ENCODE results near the gene SERPINA5. TPM values are rescaled to one million over a fixed set of nuclear protein-coding genes. Genes with fewer than 3 reads are reported as not detected.

SERPINA5 gene
- total RNA-seq, 4 donors from 2014 or later, result 0.76 to 4.5 (median 1.9) TPM; not detected in 1

DNA sequence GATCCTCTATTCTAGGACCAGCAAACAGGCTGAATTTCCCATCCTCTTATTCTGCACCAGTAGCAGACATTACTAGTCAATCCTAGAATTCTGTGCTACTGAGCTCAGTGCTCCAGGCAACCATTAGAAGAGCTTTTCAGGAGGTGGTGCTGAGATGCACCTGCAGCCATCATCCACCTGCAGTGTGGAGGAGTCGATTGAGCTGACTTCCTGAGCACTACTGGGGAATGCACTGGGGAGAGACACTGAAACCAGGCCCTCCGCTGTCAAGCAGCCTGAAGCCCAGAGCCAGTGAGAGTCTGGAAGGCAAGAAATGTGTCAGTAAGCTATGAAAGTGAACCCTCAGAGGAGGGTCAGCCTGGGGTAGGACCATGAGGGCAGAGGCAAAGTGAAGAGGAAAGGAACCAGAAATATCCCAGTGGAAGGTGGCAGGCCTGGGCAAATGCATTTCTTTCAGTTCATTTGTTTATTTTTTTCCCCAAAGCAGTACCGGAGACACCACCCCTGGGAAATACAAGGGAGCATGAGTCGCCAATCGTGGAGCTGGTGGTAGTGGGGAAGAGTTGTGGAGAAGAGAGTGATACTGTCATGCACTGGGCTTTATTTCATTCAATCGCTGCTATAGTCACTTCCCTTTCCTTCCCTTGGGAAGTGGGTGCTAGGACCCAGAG is 43.0 kb upstream of the SERPINA5 start:
- H3K27ac ChIP-seq, result no peak overlapping the region
- H3K27me3 ChIP-seq, result peaks cover 3% of the 10 kb centered on the region
- WGBS, result 86% methylated on average over 6 of the region's 6 CpGs
- no peaks in the 10 kb centered on the region for H3K9me3 ChIP-seq
- no peak for TF ChIP-seq EP300 (IDR thresholded peaks at IDR 0.05)
- no peak for TF ChIP-seq POLR2AphosphoS5 (IDR thresholded peaks at IDR 0.05)
- TF ChIP-seq, protein P1, sequence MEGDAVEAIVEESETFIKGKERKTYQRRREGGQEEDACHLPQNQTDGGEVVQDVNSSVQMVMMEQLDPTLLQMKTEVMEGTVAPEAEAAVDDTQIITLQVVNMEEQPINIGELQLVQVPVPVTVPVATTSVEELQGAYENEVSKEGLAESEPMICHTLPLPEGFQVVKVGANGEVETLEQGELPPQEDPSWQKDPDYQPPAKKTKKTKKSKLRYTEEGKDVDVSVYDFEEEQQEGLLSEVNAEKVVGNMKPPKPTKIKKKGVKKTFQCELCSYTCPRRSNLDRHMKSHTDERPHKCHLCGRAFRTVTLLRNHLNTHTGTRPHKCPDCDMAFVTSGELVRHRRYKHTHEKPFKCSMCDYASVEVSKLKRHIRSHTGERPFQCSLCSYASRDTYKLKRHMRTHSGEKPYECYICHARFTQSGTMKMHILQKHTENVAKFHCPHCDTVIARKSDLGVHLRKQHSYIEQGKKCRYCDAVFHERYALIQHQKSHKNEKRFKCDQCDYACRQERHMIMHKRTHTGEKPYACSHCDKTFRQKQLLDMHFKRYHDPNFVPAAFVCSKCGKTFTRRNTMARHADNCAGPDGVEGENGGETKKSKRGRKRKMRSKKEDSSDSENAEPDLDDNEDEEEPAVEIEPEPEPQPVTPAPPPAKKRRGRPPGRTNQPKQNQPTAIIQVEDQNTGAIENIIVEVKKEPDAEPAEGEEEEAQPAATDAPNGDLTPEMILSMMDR (IDR thresholded peaks at IDR 0.05), result no peak
- TF ChIP-seq POLR2A (IDR thresholded peaks at IDR 0.05), result no peak
- H3K36me3 ChIP-seq, result no peaks in the 10 kb centered on the region
- H3K4me1 ChIP-seq, result peaks cover 32% of the 10 kb centered on the region
- DNase-seq (ENCODE audit: low spot score in 2 of 2), result no peak
- H3K4me3 ChIP-seq, result no peak overlapping the region

DNA sequence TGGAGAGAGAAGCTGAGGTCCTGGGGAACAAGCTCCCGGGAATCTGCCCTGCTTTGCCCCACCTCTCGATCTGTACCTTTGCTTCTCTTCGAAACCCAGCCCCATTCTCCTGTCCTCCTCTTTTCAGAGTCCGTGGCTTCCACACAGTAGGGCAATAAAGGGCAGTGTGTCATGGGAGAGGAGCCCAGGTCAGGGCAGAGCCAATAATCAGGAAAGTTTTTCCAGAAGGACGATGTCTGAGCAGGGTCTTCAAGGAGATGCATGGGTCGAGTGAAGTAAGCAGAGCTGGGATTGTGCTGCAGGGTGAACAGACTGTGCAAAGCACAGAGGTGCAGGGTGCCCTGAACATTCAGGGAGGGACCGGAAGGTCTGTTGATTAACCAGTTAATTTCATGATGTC is 42.0 kb upstream of the SERPINA5 start:
- H3K27ac ChIP-seq, result no peak overlapping the region
- TF ChIP-seq, protein P1 (IDR thresholded peaks at IDR 0.05), result no peak
- TF ChIP-seq EP300 (IDR thresholded peaks at IDR 0.05) (no peak), POLR2AphosphoS5 (IDR thresholded peaks at IDR 0.05) (no peak), POLR2A (IDR thresholded peaks at IDR 0.05) (no peak)
- H3K9me3 ChIP-seq, result no peaks in the 10 kb centered on the region
- DNase-seq (ENCODE audit: low spot score in 2 of 2), result no peak
- peaks cover 2% of the 10 kb centered on the region for H3K27me3 ChIP-seq
- H3K4me1 ChIP-seq, result peaks cover 37% of the 10 kb centered on the region
- no peak overlapping the region for H3K4me3 ChIP-seq
- WGBS, result 79% methylated on average over 7 of the region's 7 CpGs
- H3K36me3 ChIP-seq, result no peaks in the 10 kb centered on the region

DNA sequence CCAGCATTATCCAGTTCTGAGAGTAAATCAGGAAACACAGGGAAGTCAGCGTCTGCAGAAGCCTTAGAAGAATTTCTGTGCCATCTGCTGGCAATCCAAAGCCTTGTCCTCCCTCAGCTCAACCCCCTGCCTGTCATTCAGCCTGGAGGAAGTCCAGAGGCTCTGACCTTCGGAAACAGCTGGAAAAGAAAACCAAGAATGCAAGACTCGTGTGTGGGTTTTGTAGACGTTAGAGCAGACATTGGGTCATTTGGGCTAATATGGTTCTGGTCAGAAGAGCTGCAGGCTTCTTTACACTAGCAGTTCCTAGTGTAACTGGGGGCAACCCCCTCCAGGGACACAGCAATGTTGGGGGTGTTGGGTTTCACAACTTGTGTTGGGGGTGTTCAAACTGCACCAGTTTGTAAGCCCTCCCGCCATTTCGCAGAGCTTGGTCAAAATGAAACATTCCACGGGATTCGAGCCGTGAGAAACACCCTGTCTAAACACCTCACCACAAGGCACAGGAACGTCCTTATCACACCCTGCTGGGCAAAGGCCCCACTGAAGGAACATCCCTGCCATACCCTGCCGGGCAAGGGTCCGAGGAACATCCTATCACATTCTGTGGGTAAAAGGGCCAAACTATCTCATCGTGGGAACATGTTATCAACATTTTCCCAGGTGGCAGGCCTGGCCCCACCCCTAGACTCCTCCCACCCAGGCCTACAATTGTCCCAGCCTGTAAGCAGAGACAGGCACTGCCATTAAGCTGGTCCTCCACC is 41.0 kb upstream of the SERPINA5 start:
- Histone ChIP-seq H3K4me1 (peaks cover 37% of the 10 kb centered on the region), H3K9me3 (no peaks in the 10 kb centered on the region), H3K36me3 (no peaks in the 10 kb centered on the region), H3K27ac (peak overlapping the region; percentile 39), H3K4me3 (no peak overlapping the region), H3K27me3 (no peaks in the 10 kb centered on the region)
- TF ChIP-seq, protein P1 (IDR thresholded peaks at IDR 0.05), result no peak
- TF ChIP-seq POLR2AphosphoS5 (IDR thresholded peaks at IDR 0.05), result no peak
- TF ChIP-seq POLR2A (IDR thresholded peaks at IDR 0.05), result no peak
- TF ChIP-seq EP300 (IDR thresholded peaks at IDR 0.05), result no peak
- no peak for DNase-seq (ENCODE audit: low spot score in 2 of 2)
- WGBS, result 44% methylated on average over 13 of the region's 13 CpGs

DNA sequence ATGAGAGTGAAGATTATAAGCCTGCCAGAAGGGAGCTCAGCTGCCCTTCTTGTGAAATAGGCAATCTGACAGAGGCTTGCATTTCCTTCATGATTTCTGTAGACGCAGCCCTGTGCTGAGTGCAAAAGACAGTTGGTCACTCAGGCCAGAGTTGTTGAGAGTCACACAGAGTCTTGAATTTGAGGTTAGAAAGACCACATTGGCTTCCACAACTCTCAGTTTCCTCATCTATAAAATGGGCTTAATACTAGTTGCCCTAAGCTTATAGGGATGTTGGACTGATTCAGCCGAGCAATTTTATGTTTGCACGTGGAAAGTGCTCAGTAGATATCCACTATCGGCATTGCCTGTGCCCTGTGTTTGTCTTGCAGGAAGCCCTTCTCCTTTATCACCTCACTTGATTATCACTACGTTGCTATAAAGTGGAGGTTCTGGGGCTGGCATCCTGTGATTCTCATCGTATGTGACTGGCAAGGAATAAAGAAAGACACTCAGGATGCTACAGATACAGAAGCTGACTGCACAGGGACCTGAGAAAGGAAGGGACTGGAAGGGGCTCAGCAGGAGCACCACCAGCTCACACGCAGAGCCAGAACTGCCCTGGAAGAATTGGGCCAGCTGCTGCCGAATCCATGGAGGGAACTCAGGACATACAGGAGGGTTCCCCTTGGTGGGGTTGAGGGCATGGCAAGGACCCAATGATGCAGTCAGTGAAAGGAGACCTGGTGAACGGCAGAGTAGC is 39.8 kb upstream of the SERPINA5 start:
- Histone ChIP-seq H3K4me3 (no peak overlapping the region), H3K9me3 (no peaks in the 10 kb centered on the region), H3K4me1 (peaks cover 37% of the 10 kb centered on the region), H3K36me3 (no peaks in the 10 kb centered on the region), H3K27me3 (no peaks in the 10 kb centered on the region), H3K27ac (peak overlapping the region; percentile 39)
- 78% methylated on average over 9 of the region's 9 CpGs for WGBS
- no peak for DNase-seq (ENCODE audit: low spot score in 2 of 2)
- TF ChIP-seq EP300 (IDR thresholded peaks at IDR 0.05), result no peak
- TF ChIP-seq POLR2AphosphoS5 (IDR thresholded peaks at IDR 0.05), result no peak
- TF ChIP-seq, protein P1 (IDR thresholded peaks at IDR 0.05), result no peak
- no peak for TF ChIP-seq POLR2A (IDR thresholded peaks at IDR 0.05)
